HepG2 (cell line): Measurements from ENCODE around the gene EPHX1. TPM values are rescaled to one million over a fixed set of nuclear protein-coding genes. Genes with fewer than 3 reads are reported as not detected.

Experiments used
- CENPT ChIP-seq: sonication (generic); formaldehyde crosslinking; IDR thresholded peaks from 2 replicates; pipeline ENCODE4 v1.8.0; 2022; ENCODE audit warnings: low read depth, mild to moderate bottlenecking, moderate library complexity, missing genetic modification reagents
- CHD4 ChIP-seq: fragments of 200-600 bp; sonication (generic); IDR thresholded peaks from 2 replicates; pipeline ENCODE4 v1.7.0; 2017; ENCODE audit warnings: mild to moderate bottlenecking, low read length, borderline replicate concordance
- GPBP1L1 ChIP-seq: sonication (generic); formaldehyde crosslinking; IDR thresholded peaks from 2 replicates; pipeline ENCODE4 v1.5.0; 2020; ENCODE audit warnings: mild to moderate bottlenecking, missing genetic modification reagents
- HNRNPUL1 ChIP-seq: fragments of 200-400 bp; formaldehyde crosslinking; IDR thresholded peaks from 2 replicates; pipeline ENCODE4 v1.6.1; 2017; ENCODE audit warnings: low read depth, mild to moderate bottlenecking, low read length, moderate library complexity
- KAT7 ChIP-seq: IDR thresholded peaks from 2 replicates; pipeline ENCODE4 v1.6.1; 2018; ENCODE audit warnings: borderline replicate concordance, missing compliant biosample characterization
- KDM1A ChIP-seq: IDR thresholded peaks from 2 replicates; pipeline ENCODE4 v1.6.1; 2016; ENCODE audit warnings: missing compliant biosample characterization
- SOX5 ChIP-seq: IDR thresholded peaks from 2 replicates; pipeline ENCODE4 v1.6.1; 2016; ENCODE audit warnings: borderline replicate concordance
- ZNF496 ChIP-seq: sonication (generic); formaldehyde crosslinking; IDR thresholded peaks from 2 replicates; pipeline ENCODE4 v1.8.1; 2023; ENCODE audit warnings: mild to moderate bottlenecking, moderate library complexity, missing genetic modification reagents; ENCODE audit not compliant: insufficient replicate concordance
- ZNF687 ChIP-seq: sonication (generic); formaldehyde crosslinking; IDR thresholded peaks from 2 replicates; pipeline ENCODE4 v1.5.1; 2020; ENCODE audit warnings: mild to moderate bottlenecking, missing genetic modification reagents, moderate library complexity
- polyA plus RNA-seq, 8 experiments: library from polyadenylated mRNA; depleted of rRNA in 3 of 8; stranded (reverse) in 7 of 8; unstranded in 1 of 8; fragments of >200 nt; fragmentation: Illumina TruSeq in 4 of 8; extraction: Trizol in 4 of 8; gene quantifications; 2 replicates each; pipeline versions ENCODE4 v1.2.1 to v1.2.3, GENCODE V29; 2011 to 2016; ENCODE audit warnings: low read depth in 4 of 8, missing spikeins in 1 of 8, mixed read lengths in 1 of 8; ENCODE audit not compliant: insufficient read depth in 1 of 8
- total RNA-seq, 5 experiments: library from RNA; depleted of rRNA; stranded (reverse); fragments of >200 nt; fragmentation: Illumina TruSeq; extraction: Trizol; gene quantifications; 2 replicates each; pipeline ENCODE4 v1.2.3, GENCODE V29; 2016; ENCODE audit warnings: low read depth in 1 of 5
- TF ChIP-seq, protein P1 (sequence below): sonication (generic); formaldehyde crosslinking; IDR thresholded peaks from 2 replicates; pipeline ENCODE4 v1.8.0; 2022; ENCODE audit warnings: mild to moderate bottlenecking, missing genetic modification reagents, moderate library complexity
- TF ChIP-seq, protein P2 (sequence below): sonication (generic); formaldehyde crosslinking; IDR thresholded peaks from 2 replicates; pipeline ENCODE4 v1.4.0; 2020; ENCODE audit warnings: missing genetic modification reagents, mild to moderate bottlenecking, borderline replicate concordance
- TF ChIP-seq, protein P3 (sequence below): IDR thresholded peaks from 2 replicates; pipeline ENCODE4 v1.6.1; 2016; ENCODE audit warnings: missing genetic modification reagents, missing compliant biosample characterization

The EPHX1 gene
- total and polyA plus RNA-seq, 2 of the 13 experiments (the other 11 are each of a cell fraction or from before 2014, with no cell fraction given), result 27.7 to 36.5 TPM

GRCh38 chr1:225865514-225865913 is 55.6 kb downstream of the EPHX1 start (continued):
- TF ChIP-seq, protein P1, sequence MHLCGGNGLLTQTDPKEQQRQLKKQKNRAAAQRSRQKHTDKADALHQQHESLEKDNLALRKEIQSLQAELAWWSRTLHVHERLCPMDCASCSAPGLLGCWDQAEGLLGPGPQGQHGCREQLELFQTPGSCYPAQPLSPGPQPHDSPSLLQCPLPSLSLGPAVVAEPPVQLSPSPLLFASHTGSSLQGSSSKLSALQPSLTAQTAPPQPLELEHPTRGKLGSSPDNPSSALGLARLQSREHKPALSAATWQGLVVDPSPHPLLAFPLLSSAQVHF, result no peak
- TF ChIP-seq HNRNPUL1, result no peak
- TF ChIP-seq ZNF687 (CRISPR knock-in tag), result no peak
- TF ChIP-seq KAT7 (CRISPR knock-in tag), result no peak
- TF ChIP-seq, protein P2, sequence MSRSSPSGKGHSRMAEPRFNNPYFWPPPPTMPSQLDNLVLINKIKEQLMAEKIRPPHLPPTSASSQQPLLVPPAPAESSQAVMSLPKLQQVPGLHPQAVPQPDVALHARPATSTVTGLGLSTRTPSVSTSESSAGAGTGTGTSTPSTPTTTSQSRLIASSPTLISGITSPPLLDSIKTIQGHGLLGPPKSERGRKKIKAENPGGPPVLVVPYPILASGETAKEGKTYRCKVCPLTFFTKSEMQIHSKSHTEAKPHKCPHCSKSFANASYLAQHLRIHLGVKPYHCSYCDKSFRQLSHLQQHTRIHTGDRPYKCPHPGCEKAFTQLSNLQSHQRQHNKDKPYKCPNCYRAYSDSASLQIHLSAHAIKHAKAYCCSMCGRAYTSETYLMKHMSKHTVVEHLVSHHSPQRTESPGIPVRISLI (CRISPR knock-in tag), result no peak
- no peak for TF ChIP-seq KDM1A
- TF ChIP-seq, protein P3, sequence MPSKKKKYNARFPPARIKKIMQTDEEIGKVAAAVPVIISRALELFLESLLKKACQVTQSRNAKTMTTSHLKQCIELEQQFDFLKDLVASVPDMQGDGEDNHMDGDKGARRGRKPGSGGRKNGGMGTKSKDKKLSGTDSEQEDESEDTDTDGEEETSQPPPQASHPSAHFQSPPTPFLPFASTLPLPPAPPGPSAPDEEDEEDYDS (CRISPR knock-in tag), result no peak
- no peak for TF ChIP-seq CHD4
- no peak for TF ChIP-seq ZNF496 (CRISPR knock-in tag)
- TF ChIP-seq GPBP1L1 (CRISPR knock-in tag), result no peak
- no peak for TF ChIP-seq SOX5 (CRISPR knock-in tag)
- TF ChIP-seq CENPT (CRISPR knock-in tag), result no peak
